ENCODE data around the gene G6PC3.

GRCh38 chr17:44023545-44024270 lies 46.8 kb upstream of the G6PC3 start:
- TF ChIP-seq, protein P1, sequence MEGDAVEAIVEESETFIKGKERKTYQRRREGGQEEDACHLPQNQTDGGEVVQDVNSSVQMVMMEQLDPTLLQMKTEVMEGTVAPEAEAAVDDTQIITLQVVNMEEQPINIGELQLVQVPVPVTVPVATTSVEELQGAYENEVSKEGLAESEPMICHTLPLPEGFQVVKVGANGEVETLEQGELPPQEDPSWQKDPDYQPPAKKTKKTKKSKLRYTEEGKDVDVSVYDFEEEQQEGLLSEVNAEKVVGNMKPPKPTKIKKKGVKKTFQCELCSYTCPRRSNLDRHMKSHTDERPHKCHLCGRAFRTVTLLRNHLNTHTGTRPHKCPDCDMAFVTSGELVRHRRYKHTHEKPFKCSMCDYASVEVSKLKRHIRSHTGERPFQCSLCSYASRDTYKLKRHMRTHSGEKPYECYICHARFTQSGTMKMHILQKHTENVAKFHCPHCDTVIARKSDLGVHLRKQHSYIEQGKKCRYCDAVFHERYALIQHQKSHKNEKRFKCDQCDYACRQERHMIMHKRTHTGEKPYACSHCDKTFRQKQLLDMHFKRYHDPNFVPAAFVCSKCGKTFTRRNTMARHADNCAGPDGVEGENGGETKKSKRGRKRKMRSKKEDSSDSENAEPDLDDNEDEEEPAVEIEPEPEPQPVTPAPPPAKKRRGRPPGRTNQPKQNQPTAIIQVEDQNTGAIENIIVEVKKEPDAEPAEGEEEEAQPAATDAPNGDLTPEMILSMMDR (conservative IDR thresholded peaks at IDR 0.05; ENCODE audit: low read depth, low read length) = no peak
- TF ChIP-seq POLR2A (IDR thresholded peaks at IDR 0.05; ENCODE audit: low read depth, low read length) (no peak), RFX5 (IDR thresholded peaks at IDR 0.05; ENCODE audit: low read depth, low read length) (no peak), RCOR1 (IDR thresholded peaks at IDR 0.05; ENCODE audit: insufficient replicate concordance, low read length) (no peak), MAZ (IDR thresholded peaks at IDR 0.05; ENCODE audit: borderline replicate concordance, low read depth, low read length) (no peak), CEBPB (IDR thresholded peaks at IDR 0.05; ENCODE audit: low read depth, low read length) (no peak), RAD21 (IDR thresholded peaks at IDR 0.05; ENCODE audit: low read length) (no peak), MXI1 (IDR thresholded peaks at IDR 0.05; ENCODE audit: borderline replicate concordance, low read depth, low read length) (no peak), SMC3 (IDR thresholded peaks at IDR 0.05; ENCODE audit: low read depth, low read length) (no peak)

All from IMR-90 (cell line).